ENCODE data around the gene WDR62. TPM values are rescaled to one million over a fixed set of nuclear protein-coding genes. Genes with fewer than 3 reads are reported as not detected.

Gene WDR62
- total RNA-seq, 4 donors from 2014 or later, result 0.31 to 0.95 (median 0.69) TPM

- ATAC-seq (ENCODE audit: low FRiP score), result peak; percentile 89
- TF ChIP-seq, protein P1, sequence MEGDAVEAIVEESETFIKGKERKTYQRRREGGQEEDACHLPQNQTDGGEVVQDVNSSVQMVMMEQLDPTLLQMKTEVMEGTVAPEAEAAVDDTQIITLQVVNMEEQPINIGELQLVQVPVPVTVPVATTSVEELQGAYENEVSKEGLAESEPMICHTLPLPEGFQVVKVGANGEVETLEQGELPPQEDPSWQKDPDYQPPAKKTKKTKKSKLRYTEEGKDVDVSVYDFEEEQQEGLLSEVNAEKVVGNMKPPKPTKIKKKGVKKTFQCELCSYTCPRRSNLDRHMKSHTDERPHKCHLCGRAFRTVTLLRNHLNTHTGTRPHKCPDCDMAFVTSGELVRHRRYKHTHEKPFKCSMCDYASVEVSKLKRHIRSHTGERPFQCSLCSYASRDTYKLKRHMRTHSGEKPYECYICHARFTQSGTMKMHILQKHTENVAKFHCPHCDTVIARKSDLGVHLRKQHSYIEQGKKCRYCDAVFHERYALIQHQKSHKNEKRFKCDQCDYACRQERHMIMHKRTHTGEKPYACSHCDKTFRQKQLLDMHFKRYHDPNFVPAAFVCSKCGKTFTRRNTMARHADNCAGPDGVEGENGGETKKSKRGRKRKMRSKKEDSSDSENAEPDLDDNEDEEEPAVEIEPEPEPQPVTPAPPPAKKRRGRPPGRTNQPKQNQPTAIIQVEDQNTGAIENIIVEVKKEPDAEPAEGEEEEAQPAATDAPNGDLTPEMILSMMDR (IDR thresholded peaks at IDR 0.05), result no peak
- no peak for DNase-seq (ENCODE audit: low spot score)
Measured at GRCh38 chr19:36041831-36042230, 12.9 kb upstream of the WDR62 start.

DNA sequence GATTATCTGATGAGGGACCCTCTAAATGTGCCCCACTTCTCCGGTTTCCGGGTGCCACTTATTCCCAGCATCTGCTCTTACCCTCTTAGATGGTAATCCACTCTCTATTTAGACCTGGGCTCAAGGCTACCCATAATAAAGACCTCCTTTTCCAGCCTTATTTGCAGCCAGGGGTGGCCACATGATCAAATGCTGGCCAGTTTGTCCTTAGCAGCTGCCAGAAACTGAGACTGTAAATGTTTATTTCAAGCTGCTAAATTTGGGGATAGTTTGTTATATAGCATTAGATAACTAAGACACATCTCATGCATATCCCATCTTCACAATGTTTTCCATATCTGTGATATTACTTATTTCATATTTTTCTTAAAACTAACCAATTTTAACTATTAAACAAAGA, 10.7 kb upstream of the WDR62 start:
- ATAC-seq (ENCODE audit: low FRiP score) (no peak), DNase-seq (ENCODE audit: low spot score) (no peak)
- TF ChIP-seq, protein P1 (IDR thresholded peaks at IDR 0.05), result no peak

GRCh38 chr19:36046443-36047050, 8.2 kb upstream of the WDR62 start:
- ATAC-seq (ENCODE audit: low FRiP score), result no peak
- DNase-seq (ENCODE audit: low spot score), result no peak
- TF ChIP-seq, protein P1 (IDR thresholded peaks at IDR 0.05), result no peak

DNA sequence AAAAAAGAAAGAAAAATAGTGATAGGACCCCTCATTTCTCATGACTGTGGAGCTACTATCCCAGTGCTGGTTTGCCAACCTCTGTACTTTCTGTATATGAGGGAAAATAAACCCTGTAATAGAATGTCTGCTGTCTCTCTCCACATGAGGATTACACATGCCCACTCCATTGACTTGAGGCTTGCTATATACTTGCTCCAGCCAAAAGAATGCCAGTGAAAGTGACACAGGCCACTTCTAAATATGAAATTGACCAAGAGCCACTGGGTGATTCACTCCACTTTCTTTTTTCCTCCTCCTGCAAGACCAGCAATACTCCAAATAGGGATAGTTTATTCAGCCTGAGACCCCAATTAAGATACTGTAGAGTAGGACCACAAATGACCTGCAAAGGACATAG, 6.9 kb upstream of the WDR62 start:
- TF ChIP-seq, protein P1 (IDR thresholded peaks at IDR 0.05), result no peak
- DNase-seq (ENCODE audit: low spot score) (no peak), ATAC-seq (ENCODE audit: low FRiP score) (no peak)

GRCh38 chr19:36049080-36049698, 5.5 kb upstream of the WDR62 start:
- no peak for ATAC-seq (ENCODE audit: low FRiP score)
- no peak for DNase-seq (ENCODE audit: low spot score)

DNA sequence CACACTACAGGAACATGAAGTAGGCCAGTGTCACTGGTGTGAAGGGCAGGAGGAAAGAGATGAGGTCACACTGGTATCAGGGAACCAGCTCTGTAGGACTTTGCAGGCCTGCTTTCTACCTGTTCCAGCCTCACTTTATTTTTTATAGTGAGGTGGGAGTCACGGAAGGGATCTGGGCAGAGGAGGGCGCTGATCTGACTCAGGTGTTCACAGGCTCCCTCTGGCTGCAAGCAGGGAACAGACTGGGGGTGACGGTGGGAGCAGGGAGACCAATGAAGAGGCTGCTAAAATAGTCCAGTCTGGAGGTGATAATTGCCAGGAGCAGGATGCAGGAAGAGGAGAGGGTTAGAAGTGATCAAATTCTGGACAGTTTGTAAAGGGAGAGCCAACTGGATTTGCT, 3.5 kb upstream of the WDR62 start:
- DNase-seq (ENCODE audit: low spot score) (no peak), ATAC-seq (ENCODE audit: low FRiP score) (no peak)
- TF ChIP-seq, protein P1 (IDR thresholded peaks at IDR 0.05), result no peak

More at GRCh38 chr19:36049080-36049698, 5.5 kb upstream of the WDR62 start:
- TF ChIP-seq, protein P1 (IDR thresholded peaks at IDR 0.05), result no peak

DNA sequence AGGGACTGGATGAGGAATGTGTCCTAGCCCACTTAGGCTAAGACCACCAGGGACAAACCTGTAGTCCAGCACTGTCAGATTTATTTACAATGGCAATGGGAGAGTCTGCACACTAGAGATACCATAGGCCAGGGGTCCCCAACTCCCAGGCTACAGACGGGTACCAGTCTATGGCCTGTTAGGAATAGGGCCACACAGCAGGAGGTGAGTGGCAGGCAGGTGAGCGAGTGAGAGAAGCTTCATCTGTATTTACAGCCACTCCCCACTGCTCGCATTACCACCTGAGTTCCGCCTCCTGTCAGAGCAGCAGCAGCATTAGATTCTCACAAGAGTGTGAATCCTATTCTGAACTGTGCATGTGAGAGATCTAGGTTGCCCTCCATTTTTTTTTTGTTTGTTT, 3.1 kb upstream of the WDR62 start:
- no peak for ATAC-seq (ENCODE audit: low FRiP score)
- TF ChIP-seq, protein P1 (IDR thresholded peaks at IDR 0.05), result no peak
- DNase-seq (ENCODE audit: low spot score), result no peak
